HepG2 (cell line): Measurements from ENCODE around the gene MIA2. TPM values are rescaled to one million over a fixed set of nuclear protein-coding genes. Genes with fewer than 3 reads are reported as not detected.

Source experiments
- CCAR2 ChIP-seq: fragments of 200-400 bp; formaldehyde crosslinking; optimal IDR thresholded peaks from 2 replicates; pipeline ENCODE3; 2018; ENCODE audit warnings: low read depth, mild to moderate bottlenecking, low read length, moderate library complexity
- HNRNPLL ChIP-seq: fragments of 200-400 bp; formaldehyde crosslinking; IDR thresholded peaks from 2 replicates; pipeline ENCODE4 v1.6.1; 2017; ENCODE audit warnings: mild to moderate bottlenecking, low read depth, low read length; ENCODE audit not compliant: poor library complexity, severe bottlenecking
- MIXL1 ChIP-seq: IDR thresholded peaks from 2 replicates; pipeline ENCODE4 v1.6.1; 2016
- MTA3 ChIP-seq: sonication (generic); formaldehyde crosslinking; IDR thresholded peaks from 2 replicates; pipeline ENCODE4 v1.4.0; 2020; ENCODE audit warnings: missing genetic modification reagents
- NR2F6 ChIP-seq, 2 experiments: IDR thresholded peaks; 2 replicates each; pipeline ENCODE4 v1.6.1; 2016; ENCODE audit warnings: antibody characterized with exemption in 1 of 2, mild to moderate bottlenecking in 1 of 2
- REPIN1 ChIP-seq: sonication (generic); formaldehyde crosslinking; IDR thresholded peaks from 2 replicates; pipeline ENCODE4 v1.8.0; 2022; ENCODE audit warnings: missing genetic modification reagents, low read depth, mild to moderate bottlenecking, borderline replicate concordance
- SIX1 ChIP-seq: sonication (generic); formaldehyde crosslinking; IDR thresholded peaks from 2 replicates; pipeline ENCODE4 v1.4.0; 2020; ENCODE audit warnings: missing genetic modification reagents, borderline replicate concordance
- SMYD3 ChIP-seq: sonication (generic); formaldehyde crosslinking; IDR thresholded peaks from 2 replicates; pipeline ENCODE4 v1.8.1; 2023; ENCODE audit warnings: mild to moderate bottlenecking, missing genetic modification reagents
- SOX13 ChIP-seq, 3 experiments: fragments of 450-650 bp in 1 of 3; sonication (generic) in 1 of 3; formaldehyde crosslinking in 1 of 3; IDR thresholded peaks in 2 of 3; conservative IDR thresholded peaks in 1 of 3; 2 replicates each; pipeline versions ENCODE4 v1.5.0 to v1.6.1; 2016 to 2020; ENCODE audit warnings: antibody characterized with exemption in 1 of 3, mild to moderate bottlenecking in 1 of 3, missing compliant biosample characterization in 1 of 3, missing genetic modification reagents in 1 of 3, moderate library complexity in 1 of 3
- SP1 ChIP-seq, 2 experiments: fragments of 450-650 bp in 1 of 2; sonication (generic) in 1 of 2; formaldehyde crosslinking in 1 of 2; IDR thresholded peaks; 2 replicates each; pipeline versions ENCODE4 v1.4.0 to v1.6.1; 2016 to 2020; ENCODE audit warnings: missing genetic modification reagents in 1 of 2
- TBP ChIP-seq: sonication (generic); formaldehyde crosslinking; IDR thresholded peaks from 2 replicates; pipeline ENCODE4 v1.5.0; 2020; ENCODE audit warnings: missing genetic modification reagents
- ZFP36L1 ChIP-seq: sonication (generic); formaldehyde crosslinking; IDR thresholded peaks from 2 replicates; pipeline ENCODE4 v1.8.0; 2022; ENCODE audit warnings: mild to moderate bottlenecking, missing genetic modification reagents, moderate library complexity
- ZNF121 ChIP-seq: sonication (generic); formaldehyde crosslinking; IDR thresholded peaks from 2 replicates; pipeline ENCODE4 v1.5.0; 2020; ENCODE audit warnings: mild to moderate bottlenecking, missing genetic modification reagents
- ZNF235 ChIP-seq: sonication (generic); formaldehyde crosslinking; IDR thresholded peaks from 2 replicates; pipeline ENCODE4 v1.8.1; 2023; ENCODE audit warnings: mild to moderate bottlenecking, missing genetic modification reagents, borderline replicate concordance
- ZNF367 ChIP-seq: sonication (generic); formaldehyde crosslinking; IDR thresholded peaks from 2 replicates; pipeline ENCODE4 v1.4.0; 2020; ENCODE audit warnings: missing genetic modification reagents, borderline replicate concordance
- ZNF878 ChIP-seq: sonication (generic); formaldehyde crosslinking; IDR thresholded peaks from 2 replicates; pipeline ENCODE4 v1.8.1; 2023; ENCODE audit warnings: mild to moderate bottlenecking, missing genetic modification reagents, moderate library complexity
- ZNF879 ChIP-seq: sonication (generic); formaldehyde crosslinking; IDR thresholded peaks from 2 replicates; pipeline ENCODE4 v1.8.1; 2023; ENCODE audit warnings: missing genetic modification reagents
- ZSCAN20 ChIP-seq: sonication (generic); formaldehyde crosslinking; IDR thresholded peaks from 2 replicates; pipeline ENCODE4 v1.4.0; 2020; ENCODE audit warnings: missing genetic modification reagents, mild to moderate bottlenecking, borderline replicate concordance
- polyA plus RNA-seq, 8 experiments: library from polyadenylated mRNA; depleted of rRNA in 3 of 8; stranded (reverse) in 7 of 8; unstranded in 1 of 8; fragments of >200 nt; fragmentation: Illumina TruSeq in 4 of 8; extraction: Trizol in 4 of 8; gene quantifications; 2 replicates each; pipeline versions ENCODE4 v1.2.1 to v1.2.3, GENCODE V29; 2011 to 2016; ENCODE audit warnings: low read depth in 4 of 8, missing spikeins in 1 of 8, mixed read lengths in 1 of 8; ENCODE audit not compliant: insufficient read depth in 1 of 8
- total RNA-seq, 5 experiments: library from RNA; depleted of rRNA; stranded (reverse); fragments of >200 nt; fragmentation: Illumina TruSeq; extraction: Trizol; gene quantifications; 2 replicates each; pipeline ENCODE4 v1.2.3, GENCODE V29; 2016; ENCODE audit warnings: low read depth in 1 of 5
- TF ChIP-seq, protein P1 (sequence below): sonication (generic); formaldehyde crosslinking; IDR thresholded peaks from 2 replicates; pipeline ENCODE4 v1.4.0; 2020; ENCODE audit warnings: missing genetic modification reagents, borderline replicate concordance
- TF ChIP-seq, protein P2 (sequence below): sonication (generic); formaldehyde crosslinking; IDR thresholded peaks from 2 replicates; pipeline ENCODE4 v1.8.1; 2023; ENCODE audit warnings: missing genetic modification reagents, mild to moderate bottlenecking, borderline replicate concordance
- TF ChIP-seq, protein P3 (sequence below): sonication (generic); formaldehyde crosslinking; IDR thresholded peaks from 2 replicates; pipeline ENCODE4 v1.5.1; 2020; ENCODE audit warnings: missing genetic modification reagents, mild to moderate bottlenecking, borderline replicate concordance
- TF ChIP-seq, protein P4 (sequence below): sonication (generic); formaldehyde crosslinking; IDR thresholded peaks from 2 replicates; pipeline ENCODE4 v1.5.1; 2020; ENCODE audit warnings: missing genetic modification reagents, mild to moderate bottlenecking, borderline replicate concordance

The MIA2 gene
- total and polyA plus RNA-seq, 2 of the 13 experiments (the other 11 are each of a cell fraction or from before 2014, with no cell fraction given): 134 to 158 TPM

DNA sequence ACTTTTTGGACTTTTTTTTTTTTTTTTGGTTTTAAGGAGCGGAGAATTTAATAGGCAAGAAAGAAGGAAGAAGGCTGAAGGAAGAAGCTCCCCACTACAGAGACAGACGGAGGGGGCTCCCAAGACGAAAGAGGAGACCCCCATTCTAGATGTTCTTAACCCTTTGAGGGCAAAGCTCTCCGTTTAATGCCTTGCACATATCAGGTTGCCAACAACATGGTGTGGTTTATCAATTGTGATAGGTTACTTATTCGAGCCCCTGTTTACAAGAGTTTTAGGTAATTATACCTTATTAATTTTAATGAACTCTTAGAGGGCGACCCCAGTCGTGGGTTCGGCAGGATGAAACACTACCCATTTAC lies 199.7 kb downstream of the MIA2 start (continued):
- TF ChIP-seq, protein P1, sequence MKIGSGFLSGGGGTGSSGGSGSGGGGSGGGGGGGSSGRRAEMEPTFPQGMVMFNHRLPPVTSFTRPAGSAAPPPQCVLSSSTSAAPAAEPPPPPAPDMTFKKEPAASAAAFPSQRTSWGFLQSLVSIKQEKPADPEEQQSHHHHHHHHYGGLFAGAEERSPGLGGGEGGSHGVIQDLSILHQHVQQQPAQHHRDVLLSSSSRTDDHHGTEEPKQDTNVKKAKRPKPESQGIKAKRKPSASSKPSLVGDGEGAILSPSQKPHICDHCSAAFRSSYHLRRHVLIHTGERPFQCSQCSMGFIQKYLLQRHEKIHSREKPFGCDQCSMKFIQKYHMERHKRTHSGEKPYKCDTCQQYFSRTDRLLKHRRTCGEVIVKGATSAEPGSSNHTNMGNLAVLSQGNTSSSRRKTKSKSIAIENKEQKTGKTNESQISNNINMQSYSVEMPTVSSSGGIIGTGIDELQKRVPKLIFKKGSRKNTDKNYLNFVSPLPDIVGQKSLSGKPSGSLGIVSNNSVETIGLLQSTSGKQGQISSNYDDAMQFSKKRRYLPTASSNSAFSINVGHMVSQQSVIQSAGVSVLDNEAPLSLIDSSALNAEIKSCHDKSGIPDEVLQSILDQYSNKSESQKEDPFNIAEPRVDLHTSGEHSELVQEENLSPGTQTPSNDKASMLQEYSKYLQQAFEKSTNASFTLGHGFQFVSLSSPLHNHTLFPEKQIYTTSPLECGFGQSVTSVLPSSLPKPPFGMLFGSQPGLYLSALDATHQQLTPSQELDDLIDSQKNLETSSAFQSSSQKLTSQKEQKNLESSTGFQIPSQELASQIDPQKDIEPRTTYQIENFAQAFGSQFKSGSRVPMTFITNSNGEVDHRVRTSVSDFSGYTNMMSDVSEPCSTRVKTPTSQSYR (CRISPR knock-in tag): no peak
- TF ChIP-seq TBP (no peak), ZFP36L1 (CRISPR knock-in tag) (no peak), CCAR2 (peak; percentile 13), SP1 (IDR thresholded peaks at IDR 0.05) (no peak), SP1 (CRISPR knock-in tag; IDR thresholded peaks at IDR 0.05) (no peak), ZNF878 (CRISPR knock-in tag) (no peak), REPIN1 (CRISPR knock-in tag) (no peak), HNRNPLL (no peak), ZNF367 (CRISPR knock-in tag) (no peak), NR2F6 (IDR thresholded peaks at IDR 0.05) (no peak), NR2F6 (CRISPR knock-in tag; IDR thresholded peaks at IDR 0.05) (no peak), ZNF235 (CRISPR knock-in tag) (0 out of 2 replicates have a peak, but pooled peaks have one; percentile 5), ZNF121 (CRISPR knock-in tag) (no peak), MTA3 (CRISPR knock-in tag) (no peak), MIXL1 (CRISPR knock-in tag) (no peak), ZNF879 (CRISPR knock-in tag) (no peak), SMYD3 (CRISPR knock-in tag) (no peak), SOX13 (IDR thresholded peaks at IDR 0.05) (no peak), SOX13 (CRISPR knock-in tag; conservative IDR thresholded peaks at IDR 0.05 in 1 of 2, IDR thresholded peaks at IDR 0.05 in 1 of 2) (no peak), ZSCAN20 (CRISPR knock-in tag) (0 out of 2 replicates have a peak, but pooled peaks have one; percentile 61), SIX1 (CRISPR knock-in tag) (peak; percentile 25; the same call in 1 of the 2 replicates)
- TF ChIP-seq, protein P2, sequence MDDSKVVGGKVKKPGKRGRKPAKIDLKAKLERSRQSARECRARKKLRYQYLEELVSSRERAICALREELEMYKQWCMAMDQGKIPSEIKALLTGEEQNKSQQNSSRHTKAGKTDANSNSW: no peak
- TF ChIP-seq, protein P3, sequence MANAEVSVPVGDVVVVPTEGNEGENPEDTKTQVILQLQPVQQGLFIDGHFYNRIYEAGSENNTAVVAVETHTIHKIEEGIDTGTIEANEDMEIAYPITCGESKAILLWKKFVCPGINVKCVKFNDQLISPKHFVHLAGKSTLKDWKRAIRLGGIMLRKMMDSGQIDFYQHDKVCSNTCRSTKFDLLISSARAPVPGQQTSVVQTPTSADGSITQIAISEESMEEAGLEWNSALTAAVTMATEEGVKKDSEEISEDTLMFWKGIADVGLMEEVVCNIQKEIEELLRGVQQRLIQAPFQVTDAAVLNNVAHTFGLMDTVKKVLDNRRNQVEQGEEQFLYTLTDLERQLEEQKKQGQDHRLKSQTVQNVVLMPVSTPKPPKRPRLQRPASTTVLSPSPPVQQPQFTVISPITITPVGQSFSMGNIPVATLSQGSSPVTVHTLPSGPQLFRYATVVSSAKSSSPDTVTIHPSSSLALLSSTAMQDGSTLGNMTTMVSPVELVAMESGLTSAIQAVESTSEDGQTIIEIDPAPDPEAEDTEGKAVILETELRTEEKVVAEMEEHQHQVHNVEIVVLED (CRISPR knock-in tag): no peak
- TF ChIP-seq, protein P4, sequence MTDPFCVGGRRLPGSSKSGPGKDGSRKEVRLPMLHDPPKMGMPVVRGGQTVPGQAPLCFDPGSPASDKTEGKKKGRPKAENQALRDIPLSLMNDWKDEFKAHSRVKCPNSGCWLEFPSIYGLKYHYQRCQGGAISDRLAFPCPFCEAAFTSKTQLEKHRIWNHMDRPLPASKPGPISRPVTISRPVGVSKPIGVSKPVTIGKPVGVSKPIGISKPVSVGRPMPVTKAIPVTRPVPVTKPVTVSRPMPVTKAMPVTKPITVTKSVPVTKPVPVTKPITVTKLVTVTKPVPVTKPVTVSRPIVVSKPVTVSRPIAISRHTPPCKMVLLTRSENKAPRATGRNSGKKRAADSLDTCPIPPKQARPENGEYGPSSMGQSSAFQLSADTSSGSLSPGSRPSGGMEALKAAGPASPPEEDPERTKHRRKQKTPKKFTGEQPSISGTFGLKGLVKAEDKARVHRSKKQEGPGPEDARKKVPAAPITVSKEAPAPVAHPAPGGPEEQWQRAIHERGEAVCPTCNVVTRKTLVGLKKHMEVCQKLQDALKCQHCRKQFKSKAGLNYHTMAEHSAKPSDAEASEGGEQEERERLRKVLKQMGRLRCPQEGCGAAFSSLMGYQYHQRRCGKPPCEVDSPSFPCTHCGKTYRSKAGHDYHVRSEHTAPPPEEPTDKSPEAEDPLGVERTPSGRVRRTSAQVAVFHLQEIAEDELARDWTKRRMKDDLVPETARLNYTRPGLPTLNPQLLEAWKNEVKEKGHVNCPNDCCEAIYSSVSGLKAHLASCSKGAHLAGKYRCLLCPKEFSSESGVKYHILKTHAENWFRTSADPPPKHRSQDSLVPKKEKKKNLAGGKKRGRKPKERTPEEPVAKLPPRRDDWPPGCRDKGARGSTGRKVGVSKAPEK (CRISPR knock-in tag): peak; percentile 17; the same call in 1 of the 2 replicates
